Fibroblast of skin of right biceps (primary cell): Measurements from ENCODE around the gene FGF2.
"Not testable (repeated sequence)": the region's sequence is repeated elsewhere in the genome, so short reads cannot be mapped to it uniquely, and the experiment has no call there.

Experiments used
- DNase-seq: peaks from one replicate; pipeline ENCODE4 v3.0.0-alpha.2; 2013

Gene FGF2

GRCh38 chr4:122814426-122814825, 12.2 kb upstream of the FGF2 start:
- no peak for DNase-seq

GRCh38 chr4:122815248-122815647, 11.4 kb upstream of the FGF2 start:
- DNase-seq: no peak

GRCh38 chr4:122816476-122816875, 10.2 kb upstream of the FGF2 start:
- no peak for DNase-seq

- peak; percentile 78 for DNase-seq
These were observed 6.8 kb upstream of the FGF2 start for GRCh38 chr4:122819708-122820449.

- no peak for DNase-seq
These were observed 5.5 kb upstream of the FGF2 start for GRCh38 chr4:122821092-122821491.

- DNase-seq: no peak
These were observed 4.2 kb upstream of the FGF2 start for GRCh38 chr4:122822466-122822865.

- DNase-seq: no peak
These were observed 3.2 kb upstream of the FGF2 start for GRCh38 chr4:122823476-122823875.

GRCh38 chr4:122824616-122825015, 2.0 kb upstream of the FGF2 start:
- no peak for DNase-seq

GRCh38 chr4:122826079-122826527, 528 bp upstream of the FGF2 start:
- DNase-seq: no peak

- peak; percentile 50 for DNase-seq
These were observed 737 bp downstream of the FGF2 start for GRCh38 chr4:122827258-122827878.

GRCh38 chr4:122827879-122828601, 1.4 kb downstream of the FGF2 start:
- DNase-seq: peak; percentile 56

GRCh38 chr4:122830426-122831095, 3.9 kb downstream of the FGF2 start:
- DNase-seq: peak; percentile 54

GRCh38 chr4:122831515-122832196, 5.0 kb downstream of the FGF2 start:
- no peak for DNase-seq

GRCh38 chr4:122832732-122833131, 6.1 kb downstream of the FGF2 start:
- DNase-seq: peak; percentile 33

- no peak for DNase-seq
These were observed 7.4 kb downstream of the FGF2 start for GRCh38 chr4:122833999-122834398.

- peak; percentile 42 for DNase-seq
These were observed 10.3 kb downstream of the FGF2 start for GRCh38 chr4:122836941-122837340.

GRCh38 chr4:122838034-122838433, 11.4 kb downstream of the FGF2 start:
- DNase-seq: no peak

- DNase-seq: no peak
These were observed 15.8 kb downstream of the FGF2 start for GRCh38 chr4:122842392-122842791.

GRCh38 chr4:122842984-122843531, 16.4 kb downstream of the FGF2 start:
- no peak for DNase-seq

- not testable (repeated sequence) for DNase-seq
These were observed 17.8 kb downstream of the FGF2 start for GRCh38 chr4:122844391-122844790.

GRCh38 chr4:122845066-122845465, 18.4 kb downstream of the FGF2 start:
- DNase-seq: no peak

- DNase-seq: no peak
These were observed 19.1 kb downstream of the FGF2 start for GRCh38 chr4:122845760-122846159.
